ACC112 (cell line): ENCODE results near the gene LMTK3.

Source experiments
- H2AFZ ChIP-seq: fragments of 200-600 bp; sonication (generic); one replicate; pipeline ENCODE4 v1.6.0; 2017; ENCODE audit warnings: antibody characterized with exemption, low read length; ENCODE audit not compliant: unreplicated experiment
- H3K27ac ChIP-seq: fragments of 200-600 bp; sonication (generic); 2 replicates; pipeline ENCODE4 v1.5.1; 2014; ENCODE audit warnings: low read depth, mild to moderate bottlenecking, antibody characterized with exemption, low read length, moderate library complexity
- H3K27me3 ChIP-seq: fragments of 200-600 bp; sonication (generic); 2 replicates; pipeline ENCODE4 v1.6.1; 2014; ENCODE audit warnings: mild to moderate bottlenecking, antibody characterized with exemption, low read length, moderate library complexity, mixed read lengths; ENCODE audit not compliant: insufficient read depth
- H3K36me3 ChIP-seq: fragments of 200-600 bp; sonication (generic); 2 replicates; pipeline ENCODE4 v1.6.1; 2016; ENCODE audit warnings: mild to moderate bottlenecking, antibody characterized with exemption, low read length, moderate library complexity, mixed read lengths; ENCODE audit not compliant: insufficient read depth
- H3K4me1 ChIP-seq: fragments of 200-600 bp; sonication (generic); one replicate; pipeline ENCODE4 v1.6.1; 2016; ENCODE audit warnings: low read length, mixed read lengths; ENCODE audit not compliant: insufficient read depth, unreplicated experiment, control insufficient read depth
- H3K4me3 ChIP-seq: fragments of 200-600 bp; sonication (generic); 2 replicates; pipeline ENCODE4 v1.5.1; 2014; ENCODE audit warnings: mild to moderate bottlenecking, low read depth, low read length
- H3K79me2 ChIP-seq: fragments of 200-600 bp; sonication (generic); one replicate; pipeline ENCODE4 v1.6.0; 2016; ENCODE audit warnings: low read length; ENCODE audit not compliant: control insufficient read depth, unreplicated experiment, insufficient read depth

LMTK3 gene

GRCh38 chr19:48552406-48553322 lies 41.0 kb upstream of the LMTK3 start:
- Histone ChIP-seq H3K4me3 (no peak overlapping the region), H2AFZ (no peak overlapping the region), H3K36me3 (no peaks in the 10 kb centered on the region), H3K4me1 (peaks cover 8% of the 10 kb centered on the region), H3K27me3 (no peaks in the 10 kb centered on the region), H3K79me2 (no peaks in the 10 kb centered on the region), H3K27ac (no peak overlapping the region)

DNA sequence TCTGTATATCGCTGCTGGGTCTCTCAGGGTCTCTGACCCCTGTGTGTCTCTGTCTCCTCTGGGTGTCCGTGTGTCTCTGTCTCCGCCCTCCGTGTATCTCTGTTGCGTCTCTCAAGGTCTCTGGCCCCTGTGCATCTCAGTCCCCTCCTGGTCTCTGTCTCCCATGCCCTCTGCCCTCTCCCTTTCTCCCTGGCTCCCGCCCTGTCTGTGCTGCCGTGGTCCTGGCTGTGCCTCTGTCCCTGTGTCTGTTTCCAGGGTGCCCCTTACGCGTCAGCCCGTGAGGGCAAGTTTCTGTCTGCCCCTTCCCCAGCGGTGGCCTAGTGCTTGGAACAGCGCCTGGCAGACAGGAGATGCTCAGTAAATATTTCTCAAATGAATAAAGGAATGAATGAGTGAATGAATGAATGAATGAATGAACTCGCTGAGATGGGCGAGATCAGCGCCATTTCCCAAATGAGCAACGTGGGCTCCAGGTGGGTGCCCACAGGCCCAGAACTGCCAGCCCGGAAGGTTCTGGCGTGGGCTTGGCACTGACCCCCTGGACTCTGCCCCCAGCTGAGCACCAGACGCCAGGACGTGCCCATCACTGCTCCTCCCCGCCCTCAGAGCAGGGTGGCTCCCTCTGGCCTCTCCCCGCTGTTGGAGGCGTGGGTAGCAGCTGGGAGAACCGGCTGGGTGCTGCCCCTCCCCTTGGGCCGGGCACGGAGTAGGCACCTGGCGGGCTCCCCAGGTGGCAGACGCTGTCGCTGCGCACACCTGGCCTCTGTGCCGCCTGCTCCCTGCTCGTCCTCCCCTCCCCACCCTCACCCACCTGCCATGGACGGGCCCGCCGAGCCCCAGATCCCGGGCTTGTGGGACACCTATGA lies 40.0 kb upstream of the LMTK3 start, which contains the start of gene SULT2B1:
Gene SULT2B1 (plus strand): TSS at position 736 of the 866 bp plus-strand sequence. CDS start 81 bp downstream, at position 817.
- Histone ChIP-seq H3K4me1 (peaks cover 8% of the 10 kb centered on the region), H3K4me3 (no peak within 1 kb of the TSS), H2AFZ (no peak within 1 kb of the TSS), H3K27ac (no peak within 1 kb of the TSS), H3K79me2 (no peaks in the 10 kb centered on the region), H3K27me3 (no peaks in the 10 kb centered on the region), H3K36me3 (no peaks in the 10 kb centered on the region)

- no peak overlapping the region for H2AFZ ChIP-seq
- peaks cover 8% of the 10 kb centered on the region for H3K4me1 ChIP-seq
- no peaks in the 10 kb centered on the region for H3K79me2 ChIP-seq
- H3K36me3 ChIP-seq: no peaks in the 10 kb centered on the region
- no peak overlapping the region for H3K4me3 ChIP-seq
- H3K27ac ChIP-seq: no peak overlapping the region
- H3K27me3 ChIP-seq: no peaks in the 10 kb centered on the region
Measured at GRCh38 chr19:48549380-48549779, 37.7 kb upstream of the LMTK3 start.

- Histone ChIP-seq H3K4me1 (peaks cover 3% of the 10 kb centered on the region), H3K27ac (no peak overlapping the region), H3K36me3 (no peaks in the 10 kb centered on the region), H3K4me3 (no peak overlapping the region), H3K79me2 (no peaks in the 10 kb centered on the region), H3K27me3 (no peaks in the 10 kb centered on the region), H2AFZ (no peak overlapping the region)
Measured at GRCh38 chr19:48548253-48548911, 36.7 kb upstream of the LMTK3 start.

DNA sequence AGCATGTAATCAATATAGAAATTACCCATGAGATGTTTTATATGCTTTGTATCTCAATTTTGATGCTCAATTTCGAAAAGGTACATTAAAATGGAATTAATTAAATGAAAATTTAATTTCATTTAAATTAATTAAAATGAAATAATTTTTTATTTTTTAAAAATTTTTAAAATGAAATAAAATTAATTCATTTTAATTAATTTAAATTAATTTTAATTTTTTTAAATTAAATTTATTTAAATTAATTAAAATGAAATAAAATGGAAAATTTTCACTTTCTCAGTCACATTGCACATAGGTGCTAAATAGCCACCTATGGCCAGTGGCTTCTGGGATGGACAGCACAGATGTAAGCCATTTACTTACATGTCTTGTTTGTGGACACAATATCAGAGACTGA lies 36.1 kb upstream of the LMTK3 start:
- Histone ChIP-seq H3K36me3 (no peaks in the 10 kb centered on the region), H2AFZ (no peak overlapping the region), H3K79me2 (no peaks in the 10 kb centered on the region), H3K27me3 (no peaks in the 10 kb centered on the region), H3K4me3 (no peak overlapping the region), H3K27ac (no peak overlapping the region), H3K4me1 (peaks cover 6% of the 10 kb centered on the region)

DNA sequence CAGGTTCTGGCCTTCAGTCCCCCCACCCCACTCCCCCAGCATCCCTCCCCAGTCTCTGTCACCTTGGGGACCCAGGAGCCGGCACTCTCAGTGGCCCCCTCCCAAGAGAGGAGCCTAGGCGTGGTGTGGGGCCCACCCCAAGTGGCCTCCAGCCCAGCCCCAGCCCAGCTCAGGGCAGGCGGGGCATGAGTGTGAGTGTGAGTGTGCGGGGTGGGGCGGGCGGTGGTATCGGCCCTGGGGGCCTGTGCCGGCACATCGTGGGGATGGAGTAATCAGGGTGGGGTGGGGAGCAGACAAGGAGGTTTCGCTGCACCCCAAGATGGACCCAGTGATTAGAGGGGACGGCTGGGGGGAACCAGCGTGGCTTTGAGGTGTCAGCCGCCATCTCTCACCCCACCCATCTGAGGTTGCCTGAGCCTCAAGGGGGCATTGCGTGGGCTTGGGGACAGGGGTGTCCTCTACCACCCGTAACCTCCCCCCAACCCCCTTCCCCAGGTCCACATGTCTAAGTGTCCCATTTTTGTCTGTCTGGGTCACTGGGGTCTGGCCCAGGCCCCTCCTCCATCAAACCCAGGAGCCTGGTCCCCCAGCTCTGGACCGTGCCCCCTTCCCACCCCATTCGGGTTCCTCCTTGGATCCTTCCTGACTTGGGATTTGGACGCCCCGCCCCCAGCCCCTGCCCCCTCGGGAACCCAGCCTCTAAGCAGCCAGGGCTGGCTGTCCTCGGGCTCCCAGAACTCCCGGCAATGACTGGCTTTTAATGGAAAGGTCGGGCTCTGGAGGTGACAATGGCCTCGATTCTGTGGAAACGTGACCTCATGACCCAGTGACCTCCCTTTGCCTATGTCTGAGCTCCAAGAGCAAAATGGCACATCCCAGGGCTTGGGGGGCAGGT lies 33.5 kb upstream of the LMTK3 start:
- H3K4me3 ChIP-seq: no peak overlapping the region
- no peaks in the 10 kb centered on the region for H3K27me3 ChIP-seq
- no peaks in the 10 kb centered on the region for H3K79me2 ChIP-seq
- H2AFZ ChIP-seq: no peak overlapping the region
- H3K4me1 ChIP-seq: peaks cover 6% of the 10 kb centered on the region
- H3K27ac ChIP-seq: no peak overlapping the region
- no peaks in the 10 kb centered on the region for H3K36me3 ChIP-seq

- Histone ChIP-seq H2AFZ (no peak overlapping the region), H3K4me3 (no peak overlapping the region), H3K27me3 (no peaks in the 10 kb centered on the region), H3K27ac (no peak overlapping the region), H3K4me1 (peaks cover 6% of the 10 kb centered on the region), H3K79me2 (no peaks in the 10 kb centered on the region), H3K36me3 (no peaks in the 10 kb centered on the region)
Measured at GRCh38 chr19:48543121-48543710, 31.6 kb upstream of the LMTK3 start.

DNA sequence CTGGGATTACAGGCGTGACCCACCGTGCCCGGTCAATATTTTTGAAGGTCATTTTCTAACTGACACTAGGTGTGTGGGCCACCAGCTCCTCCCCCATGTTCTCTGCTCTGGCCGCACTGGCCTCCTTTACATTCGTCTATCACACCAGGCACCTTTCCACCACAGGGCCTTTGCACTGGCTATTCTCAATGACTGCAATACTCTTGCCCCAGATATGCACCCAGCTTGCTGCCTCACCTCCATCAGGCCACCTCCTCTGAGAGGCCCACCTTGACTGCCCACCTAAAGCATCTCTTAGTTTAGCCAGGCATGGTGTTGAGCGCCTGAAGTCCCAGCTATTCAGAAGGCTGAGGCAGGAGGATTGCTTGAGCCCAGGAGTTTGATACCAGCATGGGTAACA lies 30.2 kb upstream of the LMTK3 start:
- H3K27me3 ChIP-seq: no peaks in the 10 kb centered on the region
- no peak overlapping the region for H3K27ac ChIP-seq
- no peak overlapping the region for H2AFZ ChIP-seq
- no peaks in the 10 kb centered on the region for H3K79me2 ChIP-seq
- peaks cover 6% of the 10 kb centered on the region for H3K4me1 ChIP-seq
- no peak overlapping the region for H3K4me3 ChIP-seq
- H3K36me3 ChIP-seq: no peaks in the 10 kb centered on the region

DNA sequence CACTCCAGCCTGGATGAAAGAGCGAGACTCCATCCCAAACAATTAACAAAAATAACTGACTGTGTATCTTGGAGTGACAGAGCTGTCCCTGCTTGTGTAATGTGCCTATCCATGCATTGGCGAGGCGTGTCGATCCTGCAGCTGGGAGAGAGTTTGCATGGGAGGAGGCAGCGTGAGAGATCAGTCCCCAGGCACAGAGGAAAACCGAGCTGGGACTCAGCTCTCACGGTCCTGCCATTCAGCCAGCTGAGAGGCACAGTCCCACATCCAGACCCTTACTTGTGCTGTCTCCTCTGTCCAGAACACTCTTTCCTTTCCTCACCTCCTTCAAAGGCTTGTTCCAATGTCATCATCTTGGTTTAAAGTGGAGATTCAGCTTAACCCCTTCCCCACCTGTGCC lies 28.5 kb upstream of the LMTK3 start:
- Histone ChIP-seq H2AFZ (no peak overlapping the region), H3K27ac (no peak overlapping the region), H3K4me1 (peaks cover 6% of the 10 kb centered on the region)

More for the DNA sequence above, 28.5 kb upstream of the LMTK3 start:
- no peaks in the 10 kb centered on the region for H3K27me3 ChIP-seq
- no peak overlapping the region for H3K4me3 ChIP-seq
- no peaks in the 10 kb centered on the region for H3K36me3 ChIP-seq
- no peaks in the 10 kb centered on the region for H3K79me2 ChIP-seq
